ENCODE data around the gene TEX101. TPM values are rescaled to one million over a fixed set of nuclear protein-coding genes. Genes with fewer than 3 reads are reported as not detected.
"Not testable (repeated sequence)": the region's sequence is repeated elsewhere in the genome, so short reads cannot be mapped to it uniquely, and the experiment has no call there.

The TEX101 gene
- total RNA-seq, 1 donor from 2014 or later = not detected

GRCh38 chr19:43433358-43433673, 18.6 kb downstream of the TEX101 start:
- Mint-ChIP-seq H3K4me3 (ENCODE audit: unreplicated experiment) (no peak overlapping the region), H3K27ac (ENCODE audit: unreplicated experiment) (no peak overlapping the region), H3K4me1 (ENCODE audit: low read depth, unreplicated experiment) (peaks cover 2% of the 10 kb centered on the region), H3K36me3 (ENCODE audit: unreplicated experiment) (peaks cover 3% of the 10 kb centered on the region), H3K27me3 (ENCODE audit: unreplicated experiment) (peaks cover 3% of the 10 kb centered on the region), H3K9me3 (ENCODE audit: unreplicated experiment) (peaks cover 2% of the 10 kb centered on the region)
- TF ChIP-seq, protein P1, sequence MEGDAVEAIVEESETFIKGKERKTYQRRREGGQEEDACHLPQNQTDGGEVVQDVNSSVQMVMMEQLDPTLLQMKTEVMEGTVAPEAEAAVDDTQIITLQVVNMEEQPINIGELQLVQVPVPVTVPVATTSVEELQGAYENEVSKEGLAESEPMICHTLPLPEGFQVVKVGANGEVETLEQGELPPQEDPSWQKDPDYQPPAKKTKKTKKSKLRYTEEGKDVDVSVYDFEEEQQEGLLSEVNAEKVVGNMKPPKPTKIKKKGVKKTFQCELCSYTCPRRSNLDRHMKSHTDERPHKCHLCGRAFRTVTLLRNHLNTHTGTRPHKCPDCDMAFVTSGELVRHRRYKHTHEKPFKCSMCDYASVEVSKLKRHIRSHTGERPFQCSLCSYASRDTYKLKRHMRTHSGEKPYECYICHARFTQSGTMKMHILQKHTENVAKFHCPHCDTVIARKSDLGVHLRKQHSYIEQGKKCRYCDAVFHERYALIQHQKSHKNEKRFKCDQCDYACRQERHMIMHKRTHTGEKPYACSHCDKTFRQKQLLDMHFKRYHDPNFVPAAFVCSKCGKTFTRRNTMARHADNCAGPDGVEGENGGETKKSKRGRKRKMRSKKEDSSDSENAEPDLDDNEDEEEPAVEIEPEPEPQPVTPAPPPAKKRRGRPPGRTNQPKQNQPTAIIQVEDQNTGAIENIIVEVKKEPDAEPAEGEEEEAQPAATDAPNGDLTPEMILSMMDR (IDR thresholded peaks at IDR 0.05; ENCODE audit: partially characterized antibody, unreplicated experiment) = no peak
- no peak for DNase-seq

DNA sequence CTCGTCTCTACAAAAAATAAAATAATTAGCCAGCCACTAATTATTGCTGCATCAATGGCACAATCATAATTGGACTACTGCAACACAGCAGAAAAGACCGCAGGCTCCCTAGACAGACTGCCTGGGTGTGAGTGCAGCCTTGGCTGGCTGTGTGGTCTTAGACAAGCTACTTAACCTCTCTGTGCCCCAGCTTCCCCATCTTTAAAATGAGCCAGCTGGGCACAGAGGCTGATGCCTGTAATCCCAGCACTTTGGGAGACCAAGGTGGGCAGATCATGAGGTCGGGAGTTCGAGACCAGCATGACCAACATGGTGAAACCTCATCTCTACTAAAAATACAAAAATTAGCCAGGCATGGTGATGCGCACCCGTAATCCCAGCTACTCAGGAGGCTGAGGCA, 19.0 kb downstream of the TEX101 start:
- H3K4me3 Mint-ChIP-seq (ENCODE audit: unreplicated experiment) = no peak overlapping the region
- H3K27ac Mint-ChIP-seq (ENCODE audit: unreplicated experiment) = no peak overlapping the region
- TF ChIP-seq, protein P1 (IDR thresholded peaks at IDR 0.05; ENCODE audit: partially characterized antibody, unreplicated experiment) = no peak
- peaks cover 3% of the 10 kb centered on the region for H3K27me3 Mint-ChIP-seq (ENCODE audit: unreplicated experiment)
- peaks cover 2% of the 10 kb centered on the region for H3K9me3 Mint-ChIP-seq (ENCODE audit: unreplicated experiment)
- peaks cover 3% of the 10 kb centered on the region for H3K36me3 Mint-ChIP-seq (ENCODE audit: unreplicated experiment)
- H3K4me1 Mint-ChIP-seq (ENCODE audit: low read depth, unreplicated experiment) = peaks cover 2% of the 10 kb centered on the region
- DNase-seq = no peak

- TF ChIP-seq, protein P1 (IDR thresholded peaks at IDR 0.05; ENCODE audit: partially characterized antibody, unreplicated experiment) = no peak
- Mint-ChIP-seq H3K27me3 (ENCODE audit: unreplicated experiment) (peaks cover 3% of the 10 kb centered on the region), H3K4me1 (ENCODE audit: low read depth, unreplicated experiment) (peaks cover 2% of the 10 kb centered on the region), H3K4me3 (ENCODE audit: unreplicated experiment) (no peak overlapping the region), H3K27ac (ENCODE audit: unreplicated experiment) (no peak overlapping the region), H3K9me3 (ENCODE audit: unreplicated experiment) (peaks cover 3% of the 10 kb centered on the region), H3K36me3 (ENCODE audit: unreplicated experiment) (peaks cover 3% of the 10 kb centered on the region)
- DNase-seq = no peak
Observed at GRCh38 chr19:43435775-43436174, 21.1 kb downstream of the TEX101 start.

- DNase-seq; H3K4me1 Mint-ChIP-seq (ENCODE audit: low read depth, unreplicated experiment); H3K9me3 Mint-ChIP-seq (ENCODE audit: unreplicated experiment); H3K27ac Mint-ChIP-seq (ENCODE audit: unreplicated experiment); H3K27me3 Mint-ChIP-seq (ENCODE audit: unreplicated experiment); H3K36me3 Mint-ChIP-seq (ENCODE audit: unreplicated experiment): not testable (repeated sequence)
- H3K4me3 Mint-ChIP-seq (ENCODE audit: unreplicated experiment) = peak overlapping the region; percentile 46
Observed at GRCh38 chr19:43437284-43437683, 22.6 kb downstream of the TEX101 start.

DNA sequence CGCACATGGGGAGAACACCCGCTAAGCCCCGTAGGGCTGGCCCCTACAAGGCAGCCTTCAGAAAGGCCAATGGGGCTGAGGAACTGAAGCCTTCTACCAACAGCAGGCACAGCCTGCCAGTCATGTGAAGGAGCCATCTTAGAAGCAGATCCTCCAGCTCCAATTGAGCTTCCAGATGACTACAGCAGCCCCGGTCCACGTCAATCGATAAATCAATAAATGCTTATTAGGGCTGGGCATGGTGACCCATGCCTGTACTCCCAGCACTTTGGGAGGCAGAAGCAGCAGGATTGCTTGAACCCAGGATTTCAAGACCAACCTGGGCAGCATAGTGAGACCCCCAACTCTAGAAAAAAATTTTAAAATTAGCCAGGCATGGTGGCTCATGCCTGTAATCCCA, 23.0 kb downstream of the TEX101 start:
- Mint-ChIP-seq H3K4me3 (ENCODE audit: unreplicated experiment) (peak overlapping the region; percentile 46), H3K36me3 (ENCODE audit: unreplicated experiment) (peaks cover 3% of the 10 kb centered on the region)
- TF ChIP-seq, protein P1 (IDR thresholded peaks at IDR 0.05; ENCODE audit: partially characterized antibody, unreplicated experiment) = no peak

More for the DNA sequence above, 23.0 kb downstream of the TEX101 start:
- DNase-seq = no peak
- H3K27ac Mint-ChIP-seq (ENCODE audit: unreplicated experiment) = no peak overlapping the region
- peaks cover 2% of the 10 kb centered on the region for H3K4me1 Mint-ChIP-seq (ENCODE audit: low read depth, unreplicated experiment)
- H3K27me3 Mint-ChIP-seq (ENCODE audit: unreplicated experiment) = peaks cover 3% of the 10 kb centered on the region
- H3K9me3 Mint-ChIP-seq (ENCODE audit: unreplicated experiment) = peaks cover 3% of the 10 kb centered on the region

All from glutamatergic neuron (in vitro differentiated cells).